Skeletal muscle satellite cell (primary cell): Measurements from ENCODE around the gene TCAP.
A peak's percentile ranks its signal among the peaks of the same experiment; 100 is the strongest.

ENCODE experiments used
- H3K27me3 ChIP-seq: 2 replicates; pipeline ENCODE4 v1.7.0; 2013; ENCODE audit warnings: low read length; ENCODE audit not compliant: control insufficient read depth, insufficient read depth
- H3K36me3 ChIP-seq: 2 replicates; pipeline ENCODE4 v1.7.0; 2013; ENCODE audit warnings: mild to moderate bottlenecking, control low read depth, low read length; ENCODE audit not compliant: insufficient read depth
- H3K4me1 ChIP-seq: 2 replicates; pipeline ENCODE4 v1.7.0; 2013; ENCODE audit warnings: low read length; ENCODE audit not compliant: control insufficient read depth, insufficient read depth
- H3K4me2 ChIP-seq: 2 replicates; pipeline ENCODE4 v1.7.0; 2013; ENCODE audit warnings: mild to moderate bottlenecking, low read length
- H3K4me3 ChIP-seq: 2 replicates; pipeline ENCODE4 v1.7.0; 2013; ENCODE audit warnings: low read length
- H3K9ac ChIP-seq: 2 replicates; pipeline ENCODE4 v1.7.0; 2013; ENCODE audit warnings: mild to moderate bottlenecking, low read depth, low read length, moderate library complexity
- H3K9me3 ChIP-seq: replicated peaks from 2 replicates; pipeline ENCODE4 v1.7.0; 2013; ENCODE audit warnings: mild to moderate bottlenecking, control low read depth, low read length

Gene TCAP

GRCh38 chr17:39632153-39632941 is 32.8 kb upstream of the TCAP start:
- H3K4me3 ChIP-seq: no peak overlapping the region
- H3K27me3 ChIP-seq: peaks cover 43% of the 10 kb centered on the region
- H3K9ac ChIP-seq: no peak overlapping the region
- no peaks in the 10 kb centered on the region for H3K36me3 ChIP-seq
- H3K4me2 ChIP-seq: no peak overlapping the region
- peaks cover 8% of the 10 kb centered on the region for H3K4me1 ChIP-seq
- H3K9me3 ChIP-seq: no peaks in the 10 kb centered on the region

- peaks cover 18% of the 10 kb centered on the region for H3K4me1 ChIP-seq
- no peak overlapping the region for H3K4me2 ChIP-seq
- no peaks in the 10 kb centered on the region for H3K9me3 ChIP-seq
- H3K36me3 ChIP-seq: no peaks in the 10 kb centered on the region
- H3K4me3 ChIP-seq: no peak overlapping the region
- no peak overlapping the region for H3K9ac ChIP-seq
- peaks cover 30% of the 10 kb centered on the region for H3K27me3 ChIP-seq
These were observed 31.5 kb upstream of the TCAP start for GRCh38 chr17:39633570-39634183.

GRCh38 chr17:39634384-39634871 is 30.7 kb upstream of the TCAP start:
- H3K9me3 ChIP-seq: no peaks in the 10 kb centered on the region
- H3K4me2 ChIP-seq: no peak overlapping the region
- H3K9ac ChIP-seq: no peak overlapping the region
- no peak overlapping the region for H3K4me3 ChIP-seq
- H3K36me3 ChIP-seq: no peaks in the 10 kb centered on the region
- peaks cover 26% of the 10 kb centered on the region for H3K27me3 ChIP-seq
- peaks cover 22% of the 10 kb centered on the region for H3K4me1 ChIP-seq

GRCh38 chr17:39635614-39636176 is 29.5 kb upstream of the TCAP start:
- Histone ChIP-seq H3K36me3 (no peaks in the 10 kb centered on the region), H3K4me3 (no peak overlapping the region), H3K4me1 (peaks cover 30% of the 10 kb centered on the region), H3K27me3 (peaks cover 18% of the 10 kb centered on the region), H3K9me3 (no peaks in the 10 kb centered on the region), H3K4me2 (no peak overlapping the region), H3K9ac (no peak overlapping the region)

- Histone ChIP-seq H3K4me1 (peaks cover 30% of the 10 kb centered on the region), H3K36me3 (no peaks in the 10 kb centered on the region), H3K9ac (peak overlapping the region; percentile 89), H3K27me3 (peaks cover 11% of the 10 kb centered on the region), H3K4me3 (peak overlapping the region; percentile 94), H3K4me2 (peak overlapping the region; percentile 97), H3K9me3 (no peaks in the 10 kb centered on the region)
These were observed 28.6 kb upstream of the TCAP start for GRCh38 chr17:39636587-39636926.

GRCh38 chr17:39636927-39637736 is 28.0 kb upstream of the TCAP start, which contains the start of gene STARD3:
STARD3 (plus strand) TSS chr17:39637144; CDS start chr17:39653532, 16,388 bp downstream.
- Histone ChIP-seq H3K27me3 (peaks cover 5% of the 10 kb centered on the region), H3K9ac (peak within 1 kb of the TSS; percentile 89), H3K9me3 (no peaks in the 10 kb centered on the region), H3K4me1 (peaks cover 30% of the 10 kb centered on the region), H3K36me3 (no peaks in the 10 kb centered on the region), H3K4me2 (peak within 1 kb of the TSS; percentile 97), H3K4me3 (peak within 1 kb of the TSS; percentile 94)

GRCh38 chr17:39638317-39638716 is 26.8 kb upstream of the TCAP start:
- no peaks in the 10 kb centered on the region for H3K9me3 ChIP-seq
- peaks cover 39% of the 10 kb centered on the region for H3K4me1 ChIP-seq
- H3K4me2 ChIP-seq: peak overlapping the region; percentile 97
- no peaks in the 10 kb centered on the region for H3K27me3 ChIP-seq
- peak overlapping the region; percentile 94 for H3K4me3 ChIP-seq
- H3K9ac ChIP-seq: peak overlapping the region; percentile 89
- H3K36me3 ChIP-seq: no peaks in the 10 kb centered on the region

GRCh38 chr17:39639043-39639442 is 26.1 kb upstream of the TCAP start:
- H3K4me3 ChIP-seq: no peak overlapping the region

GRCh38 chr17:39639566-39640458 is 25.3 kb upstream of the TCAP start:
- Histone ChIP-seq H3K36me3 (no peaks in the 10 kb centered on the region), H3K27me3 (no peaks in the 10 kb centered on the region), H3K4me1 (peaks cover 44% of the 10 kb centered on the region), H3K4me3 (no peak overlapping the region), H3K4me2 (no peak overlapping the region), H3K9ac (no peak overlapping the region), H3K9me3 (no peaks in the 10 kb centered on the region)

More at GRCh38 chr17:39639043-39639442, 26.1 kb upstream of the TCAP start:
- Histone ChIP-seq H3K9ac (no peak overlapping the region), H3K36me3 (no peaks in the 10 kb centered on the region), H3K9me3 (no peaks in the 10 kb centered on the region), H3K4me1 (peaks cover 44% of the 10 kb centered on the region), H3K27me3 (no peaks in the 10 kb centered on the region), H3K4me2 (peak overlapping the region; percentile 97)

GRCh38 chr17:39640591-39641031 is 24.5 kb upstream of the TCAP start:
- H3K9me3 ChIP-seq: no peaks in the 10 kb centered on the region
- H3K4me3 ChIP-seq: no peak overlapping the region
- no peaks in the 10 kb centered on the region for H3K27me3 ChIP-seq
- no peak overlapping the region for H3K4me2 ChIP-seq
- H3K4me1 ChIP-seq: peaks cover 44% of the 10 kb centered on the region
- no peaks in the 10 kb centered on the region for H3K36me3 ChIP-seq
- no peak overlapping the region for H3K9ac ChIP-seq
